ENCODE measurements around the gene MCTP1.

MCTP1 gene

DNA sequence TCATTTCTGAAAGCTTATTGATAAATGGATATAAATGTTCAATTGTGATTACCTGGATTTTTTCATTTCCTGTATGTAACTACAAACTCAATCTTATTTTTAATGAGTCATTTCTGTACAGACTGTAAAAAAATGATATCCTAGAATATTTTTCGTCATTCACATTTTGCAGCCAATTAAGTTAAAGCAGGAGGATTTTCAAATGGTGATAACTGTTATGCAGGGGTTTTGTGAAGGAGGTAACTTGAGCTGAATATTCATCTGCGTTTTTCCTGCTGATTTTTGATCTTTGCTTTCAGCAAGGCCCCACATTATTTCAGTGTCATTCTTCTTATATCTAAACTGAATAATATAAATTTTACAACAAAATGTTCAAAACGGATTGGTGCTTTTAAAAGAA is 592.3 kb downstream of the MCTP1 start:
- Histone ChIP-seq H3K23ac (ENCODE audit: low read length) (no peak overlapping the region), H3K4me2 (ENCODE audit: low read length) (no peak overlapping the region), H3K4ac (ENCODE audit: low read depth, low read length) (no peak overlapping the region), H3K27me3 (ENCODE audit: insufficient read depth, low read length, poor library complexity) (no peaks in the 10 kb centered on the region), H3K56ac (ENCODE audit: low read length) (no peak overlapping the region), H2BK120ac (ENCODE audit: low read depth, low read length) (no peak overlapping the region), H3K27ac (ENCODE audit: low read depth, low read length) (no peak overlapping the region), H4K5ac (ENCODE audit: low read length) (no peak overlapping the region), H3K18ac (ENCODE audit: low read length) (no peak overlapping the region), H3K79me2 (ENCODE audit: control insufficient read depth, insufficient read depth, low read length) (no peaks in the 10 kb centered on the region), H2BK15ac (replicated peaks; ENCODE audit: low read depth) (no peak overlapping the region), H4K8ac (ENCODE audit: low read depth, low read length) (no peak overlapping the region), H3K36me3 (ENCODE audit: control insufficient read depth, insufficient read depth, low read length) (peaks cover 2% of the 10 kb centered on the region), H3K4me3 (ENCODE audit: low read length) (no peak overlapping the region), H3K4me1 (ENCODE audit: control insufficient read depth, low read depth, low read length) (no peaks in the 10 kb centered on the region), H3K79me1 (ENCODE audit: low read length) (no peaks in the 10 kb centered on the region), H2AK5ac (ENCODE audit: low read length) (no peak overlapping the region), H2BK5ac (ENCODE audit: low read length) (no peak overlapping the region), H3K9ac (ENCODE audit: low read length) (no peak overlapping the region)
- no CpG with 5 or more reads among the region's 3 CpGs for WGBS (ENCODE audit: extremely low coverage, insufficient coverage, low lambda C conversion rate)
- DNase-seq, result no peak

DNA sequence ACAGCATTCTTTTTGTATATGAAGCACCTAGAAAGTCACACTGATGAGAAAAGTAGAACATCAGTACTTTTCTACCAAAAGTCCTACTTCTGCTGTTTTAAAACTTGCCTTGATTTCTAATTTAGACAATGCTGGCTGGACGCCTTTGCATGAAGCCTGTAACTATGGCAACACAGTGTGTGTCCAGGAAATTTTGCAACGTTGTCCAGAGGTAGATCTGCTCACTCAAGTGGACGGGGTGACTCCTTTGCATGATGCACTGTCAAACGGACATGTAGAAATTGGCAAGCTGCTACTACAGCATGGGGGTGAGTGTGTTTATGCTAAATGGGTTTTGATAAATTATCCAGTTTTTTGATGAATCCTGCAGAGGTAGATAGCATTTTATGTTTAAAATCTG is 592.9 kb downstream of the MCTP1 start:
- H3K4me1 ChIP-seq (ENCODE audit: control insufficient read depth, low read depth, low read length), result no peaks in the 10 kb centered on the region
- H2BK5ac ChIP-seq (ENCODE audit: low read length), result no peak overlapping the region
- no peak overlapping the region for H4K5ac ChIP-seq (ENCODE audit: low read length)
- no peak overlapping the region for H2AK5ac ChIP-seq (ENCODE audit: low read length)
- H2BK15ac ChIP-seq (replicated peaks; ENCODE audit: low read depth), result no peak overlapping the region
- H3K4me2 ChIP-seq (ENCODE audit: low read length), result no peak overlapping the region
- no peak overlapping the region for H4K8ac ChIP-seq (ENCODE audit: low read depth, low read length)
- no peak overlapping the region for H3K23ac ChIP-seq (ENCODE audit: low read length)
- H2BK120ac ChIP-seq (ENCODE audit: low read depth, low read length), result no peak overlapping the region
- H3K36me3 ChIP-seq (ENCODE audit: control insufficient read depth, insufficient read depth, low read length), result peaks cover 2% of the 10 kb centered on the region
- H3K79me1 ChIP-seq (ENCODE audit: low read length), result no peaks in the 10 kb centered on the region
- H3K9ac ChIP-seq (ENCODE audit: low read length), result no peak overlapping the region
- H3K27me3 ChIP-seq (ENCODE audit: insufficient read depth, low read length, poor library complexity), result no peaks in the 10 kb centered on the region
- no peak for DNase-seq
- H3K56ac ChIP-seq (ENCODE audit: low read length), result peak overlapping the region; percentile 44
- WGBS (ENCODE audit: extremely low coverage, insufficient coverage, low lambda C conversion rate), result no CpG with 5 or more reads among the region's 4 CpGs
- no peak overlapping the region for H3K4me3 ChIP-seq (ENCODE audit: low read length)
- no peak overlapping the region for H3K27ac ChIP-seq (ENCODE audit: low read depth, low read length)
- no peaks in the 10 kb centered on the region for H3K79me2 ChIP-seq (ENCODE audit: control insufficient read depth, insufficient read depth, low read length)
- H3K18ac ChIP-seq (ENCODE audit: low read length), result no peak overlapping the region
- H3K4ac ChIP-seq (ENCODE audit: low read depth, low read length), result no peak overlapping the region

DNA sequence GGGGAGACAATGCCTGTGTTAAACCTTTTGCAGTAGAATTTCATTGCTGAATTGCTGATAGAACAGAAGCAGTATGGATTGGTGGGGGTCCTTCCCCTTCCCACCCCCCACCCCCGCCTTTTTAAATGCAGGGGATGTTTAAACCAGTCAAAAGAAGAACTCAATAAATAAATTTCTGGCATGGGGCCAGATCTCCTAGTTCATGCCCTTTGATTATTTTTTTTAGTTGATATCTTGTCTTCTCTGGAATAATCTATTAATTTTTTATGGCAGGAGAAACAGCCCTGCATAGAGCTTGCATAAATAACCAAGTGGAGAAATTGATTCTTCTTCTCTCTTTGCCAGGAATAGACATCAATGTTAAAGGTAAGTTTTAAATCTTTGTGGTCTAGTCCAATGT is 593.6 kb downstream of the MCTP1 start:
- H3K27ac ChIP-seq (ENCODE audit: low read depth, low read length), result no peak overlapping the region
- H2BK120ac ChIP-seq (ENCODE audit: low read depth, low read length), result no peak overlapping the region
- no peak overlapping the region for H2AK5ac ChIP-seq (ENCODE audit: low read length)
- no peak overlapping the region for H3K4ac ChIP-seq (ENCODE audit: low read depth, low read length)
- H3K4me2 ChIP-seq (ENCODE audit: low read length), result no peak overlapping the region
- no peak overlapping the region for H4K8ac ChIP-seq (ENCODE audit: low read depth, low read length)
- no peak overlapping the region for H3K23ac ChIP-seq (ENCODE audit: low read length)
- H3K36me3 ChIP-seq (ENCODE audit: control insufficient read depth, insufficient read depth, low read length), result peaks cover 2% of the 10 kb centered on the region
- H2BK15ac ChIP-seq (replicated peaks; ENCODE audit: low read depth), result no peak overlapping the region
- no peak overlapping the region for H3K4me3 ChIP-seq (ENCODE audit: low read length)
- H3K56ac ChIP-seq (ENCODE audit: low read length), result no peak overlapping the region
- DNase-seq, result no peak
- no peak overlapping the region for H4K5ac ChIP-seq (ENCODE audit: low read length)
- no peak overlapping the region for H2BK5ac ChIP-seq (ENCODE audit: low read length)
- H3K4me1 ChIP-seq (ENCODE audit: control insufficient read depth, low read depth, low read length), result no peaks in the 10 kb centered on the region
- H3K9ac ChIP-seq (ENCODE audit: low read length), result no peak overlapping the region
- no peaks in the 10 kb centered on the region for H3K27me3 ChIP-seq (ENCODE audit: insufficient read depth, low read length, poor library complexity)
- WGBS (ENCODE audit: extremely low coverage, insufficient coverage, low lambda C conversion rate), result no CpG with 5 or more reads among the region's 1 CpG
- no peaks in the 10 kb centered on the region for H3K79me1 ChIP-seq (ENCODE audit: low read length)
- no peaks in the 10 kb centered on the region for H3K79me2 ChIP-seq (ENCODE audit: control insufficient read depth, insufficient read depth, low read length)
- H3K18ac ChIP-seq (ENCODE audit: low read length), result no peak overlapping the region

DNA sequence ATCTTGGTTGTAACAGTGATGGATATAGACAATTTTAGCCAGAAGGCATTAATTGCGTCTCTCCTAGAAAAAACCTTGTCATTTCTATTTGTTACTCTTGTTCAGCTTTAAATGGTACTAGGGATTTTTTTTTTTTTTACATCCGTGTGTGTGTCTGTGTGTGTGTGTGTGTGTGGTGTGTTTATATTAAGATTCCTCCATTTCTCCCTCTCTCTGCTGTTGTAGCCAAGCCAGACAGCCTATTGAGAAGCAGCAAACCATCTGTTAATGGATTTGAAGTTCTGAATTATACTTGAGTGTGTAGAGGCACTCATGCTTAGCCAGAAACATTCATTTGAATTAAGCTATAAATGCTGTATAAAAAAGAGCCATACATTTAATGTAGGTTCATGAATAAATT is 594.1 kb downstream of the MCTP1 start:
- Histone ChIP-seq H3K9ac (ENCODE audit: low read length) (no peak overlapping the region), H3K4ac (ENCODE audit: low read depth, low read length) (no peak overlapping the region), H4K8ac (ENCODE audit: low read depth, low read length) (no peak overlapping the region), H4K5ac (ENCODE audit: low read length) (no peak overlapping the region), H2BK5ac (ENCODE audit: low read length) (no peak overlapping the region), H3K4me1 (ENCODE audit: control insufficient read depth, low read depth, low read length) (no peaks in the 10 kb centered on the region), H3K4me2 (ENCODE audit: low read length) (no peak overlapping the region), H2BK120ac (ENCODE audit: low read depth, low read length) (no peak overlapping the region), H3K23ac (ENCODE audit: low read length) (no peak overlapping the region), H3K4me3 (ENCODE audit: low read length) (no peak overlapping the region), H3K79me1 (ENCODE audit: low read length) (no peaks in the 10 kb centered on the region), H3K27ac (ENCODE audit: low read depth, low read length) (no peak overlapping the region), H3K56ac (ENCODE audit: low read length) (no peak overlapping the region), H2AK5ac (ENCODE audit: low read length) (no peak overlapping the region), H2BK15ac (replicated peaks; ENCODE audit: low read depth) (no peak overlapping the region), H3K18ac (ENCODE audit: low read length) (no peak overlapping the region), H3K79me2 (ENCODE audit: control insufficient read depth, insufficient read depth, low read length) (no peaks in the 10 kb centered on the region), H3K27me3 (ENCODE audit: insufficient read depth, low read length, poor library complexity) (no peaks in the 10 kb centered on the region), H3K36me3 (ENCODE audit: control insufficient read depth, insufficient read depth, low read length) (peaks cover 2% of the 10 kb centered on the region)
- no peak for DNase-seq
- WGBS (ENCODE audit: extremely low coverage, insufficient coverage, low lambda C conversion rate), result no CpG with 5 or more reads among the region's 2 CpGs

DNA sequence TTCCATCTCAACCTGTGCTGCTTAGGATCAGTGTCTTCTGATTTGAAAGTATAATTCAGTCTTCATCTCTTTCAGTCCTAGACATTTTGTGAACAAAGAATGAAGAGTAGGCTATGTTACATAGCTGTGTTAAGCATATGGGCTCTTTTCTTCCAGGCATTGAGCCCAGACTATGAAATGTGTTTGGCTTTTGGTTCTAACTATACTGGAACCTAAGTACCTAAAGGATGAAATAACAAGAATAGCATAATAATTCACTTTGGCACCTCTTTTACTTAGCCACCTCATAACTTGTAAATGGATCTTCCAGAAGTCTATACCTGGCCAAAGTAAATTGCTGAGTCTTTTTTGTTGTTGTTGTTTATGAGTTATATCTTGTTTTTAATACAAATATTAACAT is 595.0 kb downstream of the MCTP1 start:
- no peaks in the 10 kb centered on the region for H3K27me3 ChIP-seq (ENCODE audit: insufficient read depth, low read length, poor library complexity)
- no peak overlapping the region for H3K23ac ChIP-seq (ENCODE audit: low read length)
- DNase-seq, result no peak
- peaks cover 2% of the 10 kb centered on the region for H3K36me3 ChIP-seq (ENCODE audit: control insufficient read depth, insufficient read depth, low read length)
- no peak overlapping the region for H4K5ac ChIP-seq (ENCODE audit: low read length)
- no peak overlapping the region for H3K9ac ChIP-seq (ENCODE audit: low read length)
- no peak overlapping the region for H4K8ac ChIP-seq (ENCODE audit: low read depth, low read length)
- H2AK5ac ChIP-seq (ENCODE audit: low read length), result no peak overlapping the region
- no peak overlapping the region for H3K27ac ChIP-seq (ENCODE audit: low read depth, low read length)
- no peak overlapping the region for H2BK5ac ChIP-seq (ENCODE audit: low read length)
- no peaks in the 10 kb centered on the region for H3K79me1 ChIP-seq (ENCODE audit: low read length)
- H3K4me2 ChIP-seq (ENCODE audit: low read length), result no peak overlapping the region
- H2BK120ac ChIP-seq (ENCODE audit: low read depth, low read length), result no peak overlapping the region
- H3K4me1 ChIP-seq (ENCODE audit: control insufficient read depth, low read depth, low read length), result no peaks in the 10 kb centered on the region
- no peak overlapping the region for H3K4me3 ChIP-seq (ENCODE audit: low read length)
- H2BK15ac ChIP-seq (replicated peaks; ENCODE audit: low read depth), result no peak overlapping the region
- no peak overlapping the region for H3K18ac ChIP-seq (ENCODE audit: low read length)
- H3K56ac ChIP-seq (ENCODE audit: low read length), result no peak overlapping the region
- H3K79me2 ChIP-seq (ENCODE audit: control insufficient read depth, insufficient read depth, low read length), result no peaks in the 10 kb centered on the region
- H3K4ac ChIP-seq (ENCODE audit: low read depth, low read length), result no peak overlapping the region

DNA sequence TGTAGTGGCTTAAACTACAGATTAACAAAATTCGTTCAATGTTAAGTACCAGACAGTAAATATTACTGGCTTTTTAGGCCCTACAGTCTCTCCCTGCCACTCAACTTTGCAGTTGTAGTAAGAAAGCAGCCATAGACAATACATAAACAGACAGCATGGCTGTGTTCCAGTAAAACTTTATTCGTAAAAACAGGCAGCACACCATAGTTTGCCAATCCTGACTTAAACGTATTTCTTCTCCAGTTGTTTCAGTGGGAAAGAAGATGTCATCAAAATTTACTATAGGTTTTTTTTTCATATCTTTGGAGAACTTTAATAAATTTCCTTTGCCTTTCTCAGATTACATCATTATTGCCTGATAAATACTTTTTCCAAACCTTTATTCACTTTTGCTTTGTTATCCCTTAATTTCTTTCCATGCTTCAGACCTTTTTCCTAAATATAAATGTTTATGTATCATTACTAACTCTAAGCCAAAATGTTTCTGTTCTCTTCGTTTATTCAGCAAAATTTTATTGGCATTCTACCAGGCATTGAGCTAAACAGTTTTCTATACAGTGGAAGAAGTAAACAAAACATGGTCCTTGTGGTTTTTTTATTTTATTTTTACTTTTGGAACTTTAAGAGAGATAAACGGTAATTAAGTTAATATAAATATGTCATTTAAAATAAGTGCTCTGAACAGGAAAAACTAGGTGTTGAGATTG is 601.9 kb downstream of the MCTP1 start:
- Histone ChIP-seq H3K4me3 (ENCODE audit: low read length) (no peak overlapping the region), H3K4ac (ENCODE audit: low read depth, low read length) (no peak overlapping the region), H4K5ac (ENCODE audit: low read length) (no peak overlapping the region), H3K23ac (ENCODE audit: low read length) (no peak overlapping the region), H3K79me1 (ENCODE audit: low read length) (no peaks in the 10 kb centered on the region), H4K8ac (ENCODE audit: low read depth, low read length) (no peak overlapping the region), H3K27me3 (ENCODE audit: insufficient read depth, low read length, poor library complexity) (no peaks in the 10 kb centered on the region), H2BK15ac (replicated peaks; ENCODE audit: low read depth) (no peak overlapping the region), H3K4me2 (ENCODE audit: low read length) (no peak overlapping the region), H3K9ac (ENCODE audit: low read length) (no peak overlapping the region), H3K79me2 (ENCODE audit: control insufficient read depth, insufficient read depth, low read length) (no peaks in the 10 kb centered on the region), H2BK5ac (ENCODE audit: low read length) (no peak overlapping the region), H3K36me3 (ENCODE audit: control insufficient read depth, insufficient read depth, low read length) (no peaks in the 10 kb centered on the region), H3K56ac (ENCODE audit: low read length) (no peak overlapping the region), H3K18ac (ENCODE audit: low read length) (no peak overlapping the region), H2AK5ac (ENCODE audit: low read length) (no peak overlapping the region), H2BK120ac (ENCODE audit: low read depth, low read length) (no peak overlapping the region), H3K27ac (ENCODE audit: low read depth, low read length) (no peak overlapping the region), H3K4me1 (ENCODE audit: control insufficient read depth, low read depth, low read length) (no peaks in the 10 kb centered on the region)
- DNase-seq, result no peak
- 100% methylated on average over 1 of the region's 5 CpGs for WGBS (ENCODE audit: extremely low coverage, insufficient coverage, low lambda C conversion rate)

All from mesendoderm (in vitro differentiated cells).